A172 (cell line): ENCODE results near the gene PGS1. TPM values are rescaled to one million over a fixed set of nuclear protein-coding genes. Genes with fewer than 3 reads are reported as not detected.

Source experiments
- DNase-seq: peaks from one replicate; pipeline ENCODE4 v3.0.0-alpha.2; 2015; ENCODE audit warnings: low spot score
- total RNA-seq: library from RNA; depleted of rRNA; stranded (reverse); fragments of >200 nt; shearing (Covaris generic); gene quantifications from 2 replicates; pipeline ENCODE4 v1.2.3, GENCODE V29; 2014

Gene PGS1
- total RNA-seq, 1 experiment from 2014 or later = 25.6 TPM

GRCh38 chr17:78346605-78347250, 31.7 kb upstream of the PGS1 start:
- DNase-seq = peak; percentile 50

DNA sequence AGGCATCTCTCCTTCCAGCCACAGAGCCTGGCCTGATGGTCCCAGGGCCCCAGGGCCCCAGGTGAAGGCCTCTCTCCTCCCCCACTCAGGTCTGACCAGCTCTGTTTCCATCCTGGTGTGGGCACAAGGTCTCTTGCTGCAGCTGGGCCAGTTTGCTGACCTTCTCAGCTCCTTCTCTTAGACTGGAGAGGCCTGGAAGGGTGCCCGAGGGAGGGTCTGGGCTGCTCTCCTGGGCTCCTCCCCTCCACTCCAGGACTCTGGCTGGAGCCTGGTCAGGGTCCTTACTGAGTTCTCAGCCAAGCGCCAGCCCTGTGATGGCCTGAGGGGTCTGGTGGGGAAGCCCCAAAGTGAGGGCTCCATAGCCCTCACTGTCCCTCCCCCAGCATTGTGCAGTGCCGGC, 31.0 kb upstream of the PGS1 start:
- no peak for DNase-seq

DNA sequence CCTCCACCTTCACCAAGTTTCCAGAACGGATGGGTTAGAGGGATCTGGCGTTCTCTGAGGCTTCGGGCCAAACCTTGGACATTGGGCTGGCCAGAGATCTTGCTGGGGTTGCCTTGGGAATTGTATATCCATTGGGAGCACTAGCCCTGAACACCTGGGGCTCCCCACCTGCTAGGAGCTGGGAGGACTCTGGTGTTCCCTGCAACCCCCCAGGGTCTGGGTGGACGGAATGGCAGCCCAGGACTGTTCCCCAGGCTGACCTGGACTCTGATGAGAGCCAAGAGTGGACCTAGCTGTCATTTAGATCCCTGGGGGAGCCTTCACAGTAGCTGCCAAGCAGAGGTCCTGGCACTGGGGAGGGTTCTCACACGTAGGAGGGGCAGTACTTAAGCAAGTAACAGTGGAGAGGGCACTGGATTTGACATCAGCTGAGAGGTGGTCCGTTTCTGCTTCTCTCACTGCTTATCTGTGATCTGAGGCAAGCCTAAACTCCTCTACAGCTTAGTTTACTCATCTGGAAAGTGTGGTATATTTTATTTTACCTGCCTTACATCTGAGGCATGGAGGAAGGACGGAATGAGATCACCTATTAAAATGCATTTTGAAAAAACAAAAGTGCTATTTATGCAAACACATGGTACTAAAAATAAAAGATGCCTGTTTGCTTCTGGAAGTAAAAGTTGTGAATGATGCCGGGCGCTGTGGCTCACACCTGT, 30.2 kb upstream of the PGS1 start:
- DNase-seq = no peak

GRCh38 chr17:78349891-78350642, 28.4 kb upstream of the PGS1 start:
- no peak for DNase-seq

GRCh38 chr17:78351449-78352006, 26.9 kb upstream of the PGS1 start:
- DNase-seq = peak; percentile 79

DNA sequence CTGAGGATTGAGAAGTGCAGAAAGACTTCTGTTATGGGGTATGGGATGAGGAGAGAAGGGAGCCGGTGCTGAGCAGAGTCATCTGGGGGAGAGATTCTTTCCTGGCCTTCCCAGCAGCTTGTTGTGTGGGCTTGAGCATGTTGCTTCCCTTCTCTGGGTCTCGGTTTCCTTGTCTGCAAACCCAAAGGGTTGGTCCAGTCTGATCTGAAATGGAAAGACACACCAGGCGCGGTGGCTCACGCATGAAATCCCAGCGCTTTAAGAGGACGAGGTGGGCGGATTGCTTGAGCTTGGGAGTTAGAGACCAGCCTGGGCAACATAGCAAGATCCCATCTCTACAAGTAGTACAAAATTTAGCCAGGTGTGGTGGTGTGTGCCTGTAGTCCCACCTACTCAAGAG, 24.6 kb upstream of the PGS1 start:
- no peak for DNase-seq

DNA sequence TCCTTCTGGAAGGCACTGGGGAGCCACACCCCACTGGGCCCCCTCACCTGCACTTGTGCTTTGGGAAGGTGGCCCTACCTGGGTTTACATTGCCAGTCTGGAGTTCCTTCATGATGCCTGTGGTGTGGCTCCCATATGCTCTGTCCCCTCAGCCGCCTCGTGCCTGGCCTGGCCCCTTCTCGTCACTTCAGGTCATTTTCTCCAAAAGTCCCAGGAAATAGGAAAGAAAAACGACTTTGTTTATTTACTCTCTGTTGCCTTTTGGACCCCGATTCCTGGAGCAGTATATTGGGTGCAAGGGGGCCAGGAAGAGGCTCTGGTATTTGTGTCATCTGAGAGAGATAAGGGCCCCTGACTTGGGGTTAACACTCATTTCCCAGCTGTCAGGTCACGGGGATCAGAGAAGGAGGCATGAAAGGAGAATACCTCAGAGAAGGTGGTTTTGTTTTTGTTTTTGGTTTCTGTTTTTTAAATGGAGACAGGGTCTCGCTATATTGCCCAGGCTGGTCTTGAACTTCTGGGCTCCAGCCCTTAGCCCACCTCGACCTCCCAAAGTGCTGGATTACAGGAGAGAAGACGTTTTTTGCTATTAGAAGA, 23.3 kb upstream of the PGS1 start:
- no peak for DNase-seq

DNA sequence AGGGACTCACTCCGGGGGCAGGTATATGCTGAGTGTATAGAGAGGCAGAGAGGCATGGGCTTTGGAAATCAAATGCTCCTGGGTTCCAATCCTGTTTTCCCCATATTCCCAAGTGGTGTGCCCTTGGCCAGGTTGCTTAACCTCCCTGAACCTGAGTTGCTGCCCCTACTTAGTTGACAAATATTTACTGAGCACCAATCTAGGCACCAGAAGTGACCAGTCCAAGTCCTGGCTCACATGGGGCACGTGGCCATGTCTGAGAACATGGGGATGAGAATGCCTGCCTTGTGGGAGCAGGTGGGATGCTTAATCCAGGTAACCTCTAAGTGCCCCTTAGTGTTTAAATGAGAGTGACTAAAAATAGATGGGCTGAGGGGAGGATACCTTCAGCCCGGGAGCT, 22.7 kb upstream of the PGS1 start:
- no peak for DNase-seq

DNA sequence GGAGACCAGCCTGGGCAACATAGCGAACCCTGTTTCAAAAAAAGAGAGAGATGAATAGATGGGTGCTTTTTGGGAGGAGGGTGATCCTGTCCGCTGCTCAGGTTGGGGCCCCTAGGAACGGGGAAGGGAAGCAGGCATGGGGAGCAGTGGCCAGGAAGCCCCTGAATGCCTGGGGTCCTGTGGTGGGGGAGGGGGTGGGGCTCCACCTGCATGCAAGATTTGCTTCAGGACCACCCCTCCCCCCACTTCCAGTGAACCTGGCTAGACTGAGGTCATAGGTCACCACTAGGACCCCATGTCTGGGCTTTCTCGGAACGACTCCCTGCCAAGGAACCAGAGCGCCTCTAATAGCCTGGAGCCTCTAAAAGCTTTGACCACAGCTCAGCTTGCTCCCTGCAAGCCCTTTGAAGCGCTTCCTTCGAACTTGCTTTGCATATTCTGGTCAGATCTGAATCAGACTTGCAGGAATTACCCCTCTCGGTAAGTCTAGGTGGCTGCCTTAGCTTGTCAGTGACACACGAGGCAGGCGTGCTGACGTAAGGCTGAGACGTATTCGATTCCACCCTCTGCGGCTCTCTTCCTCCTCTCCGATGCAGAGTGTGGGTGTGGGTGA, 22.2 kb upstream of the PGS1 start:
- DNase-seq = peak; percentile 89

DNA sequence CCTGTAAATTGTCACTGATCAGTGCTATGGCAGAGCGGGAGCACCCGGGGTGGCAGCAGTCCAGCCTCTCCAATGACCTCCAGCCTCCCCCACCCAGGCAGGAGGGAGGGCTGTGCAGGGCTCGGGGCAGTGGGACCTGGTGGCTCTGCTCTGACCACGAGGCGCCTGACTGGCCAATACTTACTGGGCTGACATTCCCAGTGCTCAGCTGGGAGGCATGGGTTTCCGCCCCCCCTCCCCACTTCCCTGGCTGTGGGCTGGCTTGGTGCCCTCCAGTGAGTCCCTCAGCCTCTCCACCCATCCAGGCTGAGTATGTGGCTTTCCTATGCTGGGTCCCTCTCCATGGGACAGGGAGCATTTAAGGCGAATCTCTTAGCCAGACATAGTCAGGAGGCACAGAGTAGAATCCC, 21.3 kb upstream of the PGS1 start:
- peak; percentile 93 for DNase-seq

GRCh38 chr17:78357672-78358537, 20.5 kb upstream of the PGS1 start:
- no peak for DNase-seq

- DNase-seq = no peak
Observed at GRCh38 chr17:78358538-78359320, 19.7 kb upstream of the PGS1 start.

DNA sequence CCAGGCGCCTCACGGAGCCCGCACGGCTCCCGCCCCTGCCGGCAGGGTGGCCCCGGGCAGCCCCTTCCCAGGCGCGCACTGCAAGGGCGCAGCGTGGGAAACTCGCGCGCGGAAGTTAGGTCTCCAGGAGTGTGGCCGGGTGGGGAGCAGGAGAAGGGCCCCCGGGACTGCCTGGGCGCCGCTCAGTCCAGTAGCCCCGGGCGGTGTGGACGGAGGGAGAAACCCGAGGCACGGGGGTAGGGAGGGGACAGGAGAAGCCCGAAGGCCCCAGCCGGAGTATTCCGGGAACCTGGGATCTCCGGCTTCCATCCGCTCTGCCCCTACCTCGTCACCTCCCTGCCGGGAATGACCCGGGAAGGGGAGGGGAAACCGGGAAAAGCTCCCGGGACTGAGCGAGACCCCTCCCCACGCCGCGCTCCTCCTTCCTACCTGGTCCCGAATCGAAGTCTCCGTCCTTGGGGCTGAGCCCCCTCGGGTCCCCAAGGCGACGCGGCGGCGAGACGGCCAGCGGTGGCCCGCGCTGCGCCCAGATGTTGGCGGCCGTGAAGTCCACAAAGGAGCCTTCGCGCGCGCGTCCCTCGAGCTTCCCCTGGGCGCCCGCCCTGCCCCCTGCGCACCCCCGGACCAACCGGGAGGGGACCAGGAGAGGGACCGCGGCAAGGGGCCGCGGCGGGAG, 19.0 kb upstream of the PGS1 start:
- no peak for DNase-seq

DNA sequence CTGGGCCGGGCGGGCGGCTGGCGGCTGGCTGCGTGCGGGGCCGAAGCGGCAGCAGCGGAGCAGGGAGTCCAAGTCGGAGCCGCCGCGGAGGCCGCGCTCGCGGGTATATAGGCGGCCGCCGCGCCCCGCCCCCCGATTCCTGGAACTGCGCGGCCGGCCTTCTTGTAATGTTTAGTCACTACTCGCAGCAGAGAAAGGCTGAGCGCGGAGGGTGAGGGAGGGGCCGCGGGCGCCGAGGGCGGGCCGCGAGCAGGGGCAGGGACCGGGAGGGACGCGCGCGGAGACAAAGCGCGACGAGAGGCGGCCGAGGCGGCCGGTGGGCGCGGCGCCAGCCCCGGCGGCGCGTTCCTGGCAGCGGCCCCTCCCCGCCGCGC, 18.5 kb upstream of the PGS1 start, which contains the start of gene SOCS3:
Gene SOCS3, minus strand, starts transcription at position 81 of the 374 bp plus-strand sequence. CDS start 982 bp downstream, outside the sequence.
- peak; percentile 92 for DNase-seq

GRCh38 chr17:78360371-78361224, 17.9 kb upstream of the PGS1 start:
- peak; percentile 84 for DNase-seq

GRCh38 chr17:78361225-78361701, 17.2 kb upstream of the PGS1 start:
- no peak for DNase-seq

- DNase-seq = no peak
Observed at GRCh38 chr17:78362232-78362631, 16.2 kb upstream of the PGS1 start.

DNA sequence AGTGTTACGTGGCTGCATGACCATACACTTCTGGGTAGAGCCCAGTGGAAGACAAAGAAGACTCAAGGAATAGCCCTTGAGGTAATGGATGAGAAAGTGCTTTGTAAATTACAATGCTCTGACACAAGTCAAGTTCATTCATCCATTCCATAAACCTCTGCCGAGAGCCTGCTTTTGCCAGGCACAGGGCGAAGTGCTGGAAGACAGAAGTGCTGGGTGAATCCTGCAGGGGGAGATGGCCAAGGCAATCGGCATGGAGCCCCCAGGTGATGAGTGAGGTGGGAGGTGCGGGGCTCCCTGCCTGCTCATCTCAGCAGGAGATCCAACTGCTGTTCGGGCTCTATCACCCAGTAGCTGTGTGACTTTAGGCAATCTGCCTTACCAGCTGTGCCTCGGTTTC, 15.8 kb upstream of the PGS1 start:
- no peak for DNase-seq
